HepG2 (cell line): ENCODE results near the gene ARMCX2. TPM values are rescaled to one million over a fixed set of nuclear protein-coding genes. Genes with fewer than 3 reads are reported as not detected.

ENCODE experiments used
- ATAC-seq: fragments of 200-7000 bp; cut with Tn5 transposase; 3 replicates; pipeline ENCODE4 v1.9.1; 2020; ENCODE audit warnings: mild to moderate bottlenecking, moderate library complexity
- BruUV-seq: library from RNA; stranded (reverse); fragments of 400-500 nt; replicated peaks from 2 replicates; lab custom pipeline; 2021; lab: Mats Ljungman, UMichigan
- CTCF ChIA-PET: fragments of 300-600 bp; formaldehyde crosslinking; extraction: SDS; loops from one replicate; lab custom pipeline; 2021; ENCODE audit warnings: low total read pairs, inconsistent platforms, low intra/inter-chr PET ratio; lab: Yijun Ruan, JAX
- POLR2A ChIA-PET: fragments of 350-600 bp; sonication (Branson Sonifier 250); formaldehyde crosslinking; loops from one replicate; lab custom pipeline; 2020; ENCODE audit warnings: antibody characterized with exemption, inconsistent platforms; lab: Yijun Ruan, JAX
- DNase-seq: peaks from one replicate; pipeline ENCODE4 v3.0.0-alpha.2; 2015; ENCODE audit warnings: low spot score
- FAIRE-seq: peaks from 3 replicates; lab custom pipeline; 2011; peaks lifted over from hg19 to GRCh38; lab: Jason Lieb, UNC
- H2AFZ ChIP-seq: one replicate; pipeline ENCODE4 v1.6.1; 2011; ENCODE audit warnings: low read length, inconsistent platforms
- H3K27ac ChIP-seq: fragments of 300-600 bp; 3 replicates; pipeline ENCODE4 v1.8.0; 2011; ENCODE audit warnings: mixed run types, mild to moderate bottlenecking, mixed read lengths, low read length, inconsistent platforms; ENCODE audit not compliant: insufficient read depth; ENCODE audit errors: extremely low read length
- H3K27me3 ChIP-seq, 2 experiments: fragments of 200-600 bp in 1 of 2; 2 replicates in 1 of 2; 3 replicates in 1 of 2; pipeline versions ENCODE4 v1.6.0 to v1.8.0; 2011; ENCODE audit warnings: low read length in 2 of 2, mild to moderate bottlenecking in 2 of 2, moderate library complexity in 2 of 2, inconsistent platforms in 1 of 2; ENCODE audit not compliant: insufficient read depth in 2 of 2, control insufficient read depth in 1 of 2
- H3K36me3 ChIP-seq, 2 experiments: fragments of 200-600 bp in 1 of 2; replicated peaks in 1 of 2; 2 replicates in 1 of 2; 3 replicates in 1 of 2; pipeline versions ENCODE4 v1.5.1 to v1.8.0; 2011; ENCODE audit warnings: low read length in 2 of 2, inconsistent platforms in 1 of 2; ENCODE audit not compliant: insufficient read depth in 2 of 2, control insufficient read depth in 1 of 2
- H3K4me1 ChIP-seq: 2 replicates; pipeline ENCODE4 v1.5.1; 2012; ENCODE audit warnings: low read length, inconsistent platforms; ENCODE audit not compliant: insufficient read depth
- H3K4me2 ChIP-seq: 2 replicates; pipeline ENCODE4 v1.6.0; 2011; ENCODE audit warnings: low read depth, low read length, inconsistent platforms
- H3K4me3 ChIP-seq, 3 experiments: fragments of 200-600 bp in 1 of 3; sonication (generic), shearing (Covaris generic) in 1 of 3; replicated peaks in 1 of 3; 2 replicates each; pipeline ENCODE4 v1.5.1; 2011 to 2016; ENCODE audit warnings: low read length in 3 of 3, inconsistent platforms in 2 of 3, low read depth in 2 of 3, mild to moderate bottlenecking in 2 of 3, control low read depth in 1 of 3, mixed read lengths in 1 of 3; ENCODE audit not compliant: insufficient read depth in 1 of 3
- H3K79me2 ChIP-seq: one replicate; pipeline ENCODE4 v1.6.1; 2011; ENCODE audit warnings: low read length, inconsistent platforms; ENCODE audit not compliant: insufficient read depth
- H3K9ac ChIP-seq: 2 replicates; pipeline ENCODE4 v1.6.0; 2011; ENCODE audit warnings: mild to moderate bottlenecking, low read depth, low read length, inconsistent platforms; ENCODE audit not compliant: insufficient read depth
- H3K9me3 ChIP-seq: 2 replicates; pipeline ENCODE4 v1.5.1; 2012; ENCODE audit warnings: mild to moderate bottlenecking, low read length
- H4K20me1 ChIP-seq: 2 replicates; pipeline ENCODE4 v1.6.0; 2011; ENCODE audit warnings: inconsistent platforms, mild to moderate bottlenecking, low read length, moderate library complexity; ENCODE audit not compliant: insufficient read depth
- EP300 ChIP-seq, 3 experiments: sonication (generic) in 1 of 3; formaldehyde crosslinking in 1 of 3; IDR thresholded peaks; 2 replicates each; pipeline versions ENCODE4 v1.5.1 to v1.6.1; 2011 to 2020; ENCODE audit warnings: low read depth in 2 of 3, low read length in 2 of 3, borderline replicate concordance in 1 of 3, improper control_type of control experiment in 1 of 3, mild to moderate bottlenecking in 1 of 3, missing genetic modification reagents in 1 of 3, moderate library complexity in 1 of 3
- ETV5 ChIP-seq: IDR thresholded peaks from 2 replicates; pipeline ENCODE4 v1.6.1; 2018; ENCODE audit warnings: missing biosample characterization, missing genetic modification reagents, inconsistent platforms, borderline replicate concordance
- KAT2B ChIP-seq: fragments of 150-350 bp; IDR thresholded peaks from 2 replicates; pipeline ENCODE4 v1.6.1; 2014; ENCODE audit warnings: low read depth, low read length, borderline replicate concordance
- KDM4B ChIP-seq: sonication (generic); formaldehyde crosslinking; IDR thresholded peaks from 2 replicates; pipeline ENCODE4 v1.4.0; 2020; ENCODE audit warnings: missing genetic modification reagents
- KLF11 ChIP-seq: IDR thresholded peaks from 2 replicates; pipeline ENCODE4 v1.6.1; 2016; ENCODE audit warnings: missing compliant biosample characterization
- KLF15 ChIP-seq: sonication (generic); formaldehyde crosslinking; IDR thresholded peaks from 2 replicates; pipeline ENCODE4 v1.8.1; 2023; ENCODE audit warnings: borderline replicate concordance, mild to moderate bottlenecking, inconsistent platforms, missing genetic modification reagents, mixed read lengths
- PITX1 ChIP-seq: sonication (generic); formaldehyde crosslinking; IDR thresholded peaks from 2 replicates; pipeline ENCODE4 v1.5.1; 2020; ENCODE audit warnings: mild to moderate bottlenecking, missing genetic modification reagents
- SMYD3 ChIP-seq: sonication (generic); formaldehyde crosslinking; IDR thresholded peaks from 2 replicates; pipeline ENCODE4 v1.8.1; 2023; ENCODE audit warnings: mild to moderate bottlenecking, missing genetic modification reagents
- U2AF1 ChIP-seq: fragments of 200-400 bp; formaldehyde crosslinking; optimal IDR thresholded peaks from 2 replicates; pipeline ENCODE3; 2017; ENCODE audit warnings: mild to moderate bottlenecking, low read depth, low read length
- ZNF296 ChIP-seq: sonication (generic); formaldehyde crosslinking; conservative IDR thresholded peaks from 2 replicates; pipeline ENCODE4 v1.5.0; 2020; ENCODE audit warnings: mild to moderate bottlenecking, missing genetic modification reagents
- ZNF326 ChIP-seq: sonication (generic); formaldehyde crosslinking; IDR thresholded peaks from 2 replicates; pipeline ENCODE4 v1.4.0; 2020; ENCODE audit warnings: missing genetic modification reagents, borderline replicate concordance
- ZNF383 ChIP-seq: sonication (generic); formaldehyde crosslinking; IDR thresholded peaks from 2 replicates; pipeline ENCODE4 v1.4.0; 2020; ENCODE audit warnings: missing genetic modification reagents, mild to moderate bottlenecking, borderline replicate concordance
- ZNF446 ChIP-seq: sonication (generic); formaldehyde crosslinking; IDR thresholded peaks from 2 replicates; pipeline ENCODE4 v1.5.0; 2020; ENCODE audit warnings: mild to moderate bottlenecking, missing genetic modification reagents
- ZNF678 ChIP-seq: sonication (generic); formaldehyde crosslinking; IDR thresholded peaks from 2 replicates; pipeline ENCODE4 v1.4.0; 2020; ENCODE audit warnings: mild to moderate bottlenecking, missing genetic modification reagents
- ZNF792 ChIP-seq: IDR thresholded peaks from 2 replicates; pipeline ENCODE4 v1.6.1; 2016
- ZSCAN20 ChIP-seq: sonication (generic); formaldehyde crosslinking; IDR thresholded peaks from 2 replicates; pipeline ENCODE4 v1.4.0; 2020; ENCODE audit warnings: missing genetic modification reagents, mild to moderate bottlenecking, borderline replicate concordance
- WGBS: methylation state at CpG from one replicate; pipeline ENCODE4 v1.1.6; 2017; ENCODE audit warnings: low lambda C conversion rate; 5-methylcytosine and 5-hydroxymethylcytosine counted together
- in situ Hi-C: cut with HindIII; loops from 2 replicates; pipeline ENCODE4 v1.10.0; 2017; ENCODE audit warnings: low pct_unique_long_range_greater_than_20kb; ENCODE audit not compliant: extremely low pct_ligation_motif_present
- intact Hi-C: fragments of 100-400 bp; cut with micrococcal nuclease; formaldehyde crosslinking; loops from one replicate; pipeline ENCODE4 v1.10.0; 2022; ENCODE audit not compliant: unreplicated experiment
- polyA plus RNA-seq, 8 experiments: library from polyadenylated mRNA; depleted of rRNA in 3 of 8; stranded (reverse) in 7 of 8; unstranded in 1 of 8; fragments of >200 nt; fragmentation: Illumina TruSeq in 4 of 8; extraction: Trizol in 4 of 8; gene quantifications; 2 replicates each; pipeline versions ENCODE4 v1.2.1 to v1.2.3, GENCODE V29; 2011 to 2016; ENCODE audit warnings: low read depth in 4 of 8, missing spikeins in 1 of 8, mixed read lengths in 1 of 8; ENCODE audit not compliant: insufficient read depth in 1 of 8
- total RNA-seq, 5 experiments: library from RNA; depleted of rRNA; stranded (reverse); fragments of >200 nt; fragmentation: Illumina TruSeq; extraction: Trizol; gene quantifications; 2 replicates each; pipeline ENCODE4 v1.2.3, GENCODE V29; 2016; ENCODE audit warnings: low read depth in 1 of 5
- TF ChIP-seq, protein P1 (sequence below): sonication (generic); formaldehyde crosslinking; IDR thresholded peaks from 2 replicates; pipeline ENCODE4 v1.4.0; 2020; ENCODE audit warnings: mild to moderate bottlenecking, missing genetic modification reagents
- TF ChIP-seq, protein P2 (sequence below): sonication (generic); formaldehyde crosslinking; IDR thresholded peaks from 2 replicates; pipeline ENCODE4 v1.4.0; 2020; ENCODE audit warnings: missing genetic modification reagents
- TF ChIP-seq, protein P3 (sequence below): sonication (generic); formaldehyde crosslinking; IDR thresholded peaks from 2 replicates; pipeline ENCODE4 v1.5.0; 2020; ENCODE audit warnings: missing genetic modification reagents
- TF ChIP-seq, protein P4 (sequence below): sonication (generic); formaldehyde crosslinking; IDR thresholded peaks from 2 replicates; pipeline ENCODE4 v1.4.0; 2020; ENCODE audit warnings: missing genetic modification reagents, borderline replicate concordance

ARMCX2 gene
- total and polyA plus RNA-seq, 2 of the 13 experiments (the other 11 are each of a cell fraction or from before 2014, with no cell fraction given): not detected

DNA sequence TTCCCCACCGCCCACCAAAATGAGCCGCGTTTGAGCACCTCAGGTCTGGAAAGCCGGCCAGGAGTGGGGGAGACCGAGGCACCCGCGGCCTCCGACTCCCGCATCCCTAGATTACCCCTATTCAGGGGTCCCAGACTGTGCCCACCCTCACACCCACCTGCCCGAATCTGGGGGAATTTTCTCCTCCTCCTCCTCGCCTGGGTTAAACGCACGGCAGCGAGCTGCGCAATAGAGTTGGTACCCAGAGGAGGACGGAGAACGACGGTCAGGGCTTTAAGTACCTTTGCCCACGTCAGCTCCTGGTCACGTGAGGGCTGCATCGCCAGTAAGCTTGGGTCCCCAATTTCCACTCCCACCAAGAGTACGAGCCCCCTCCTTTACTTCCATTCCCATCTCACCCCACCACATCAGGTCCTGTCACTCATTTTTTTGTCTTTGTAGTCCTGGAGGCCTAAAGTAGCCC is at the start of gene ARMCX2 (continued):
- TF ChIP-seq, protein P1, sequence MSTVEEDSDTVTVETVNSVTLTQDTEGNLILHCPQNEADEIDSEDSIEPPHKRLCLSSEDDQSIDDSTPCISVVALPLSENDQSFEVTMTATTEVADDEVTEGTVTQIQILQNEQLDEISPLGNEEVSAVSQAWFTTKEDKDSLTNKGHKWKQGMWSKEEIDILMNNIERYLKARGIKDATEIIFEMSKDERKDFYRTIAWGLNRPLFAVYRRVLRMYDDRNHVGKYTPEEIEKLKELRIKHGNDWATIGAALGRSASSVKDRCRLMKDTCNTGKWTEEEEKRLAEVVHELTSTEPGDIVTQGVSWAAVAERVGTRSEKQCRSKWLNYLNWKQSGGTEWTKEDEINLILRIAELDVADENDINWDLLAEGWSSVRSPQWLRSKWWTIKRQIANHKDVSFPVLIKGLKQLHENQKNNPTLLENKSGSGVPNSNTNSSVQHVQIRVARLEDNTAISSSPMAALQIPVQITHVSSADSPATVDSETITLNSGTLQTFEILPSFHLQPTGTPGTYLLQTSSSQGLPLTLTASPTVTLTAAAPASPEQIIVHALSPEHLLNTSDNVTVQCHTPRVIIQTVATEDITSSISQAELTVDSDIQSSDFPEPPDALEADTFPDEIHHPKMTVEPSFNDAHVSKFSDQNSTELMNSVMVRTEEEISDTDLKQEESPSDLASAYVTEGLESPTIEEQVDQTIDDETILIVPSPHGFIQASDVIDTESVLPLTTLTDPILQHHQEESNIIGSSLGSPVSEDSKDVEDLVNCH (CRISPR knock-in tag): no peak
- TF ChIP-seq ZNF383 (CRISPR knock-in tag) (no peak), KLF15 (CRISPR knock-in tag) (no peak), ZNF792 (CRISPR knock-in tag) (no peak), ZNF446 (CRISPR knock-in tag) (no peak), KLF11 (no peak), EP300 (IDR thresholded peaks at IDR 0.05; ENCODE audit: low read depth in 2 of 2, low read length in 2 of 2) (no peak), EP300 (CRISPR knock-in tag; IDR thresholded peaks at IDR 0.05; ENCODE audit: borderline replicate concordance) (no peak), ZSCAN20 (CRISPR knock-in tag) (no peak), SMYD3 (CRISPR knock-in tag) (no peak)
- TF ChIP-seq, protein P2, sequence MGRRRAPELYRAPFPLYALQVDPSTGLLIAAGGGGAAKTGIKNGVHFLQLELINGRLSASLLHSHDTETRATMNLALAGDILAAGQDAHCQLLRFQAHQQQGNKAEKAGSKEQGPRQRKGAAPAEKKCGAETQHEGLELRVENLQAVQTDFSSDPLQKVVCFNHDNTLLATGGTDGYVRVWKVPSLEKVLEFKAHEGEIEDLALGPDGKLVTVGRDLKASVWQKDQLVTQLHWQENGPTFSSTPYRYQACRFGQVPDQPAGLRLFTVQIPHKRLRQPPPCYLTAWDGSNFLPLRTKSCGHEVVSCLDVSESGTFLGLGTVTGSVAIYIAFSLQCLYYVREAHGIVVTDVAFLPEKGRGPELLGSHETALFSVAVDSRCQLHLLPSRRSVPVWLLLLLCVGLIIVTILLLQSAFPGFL: no peak

DNA sequence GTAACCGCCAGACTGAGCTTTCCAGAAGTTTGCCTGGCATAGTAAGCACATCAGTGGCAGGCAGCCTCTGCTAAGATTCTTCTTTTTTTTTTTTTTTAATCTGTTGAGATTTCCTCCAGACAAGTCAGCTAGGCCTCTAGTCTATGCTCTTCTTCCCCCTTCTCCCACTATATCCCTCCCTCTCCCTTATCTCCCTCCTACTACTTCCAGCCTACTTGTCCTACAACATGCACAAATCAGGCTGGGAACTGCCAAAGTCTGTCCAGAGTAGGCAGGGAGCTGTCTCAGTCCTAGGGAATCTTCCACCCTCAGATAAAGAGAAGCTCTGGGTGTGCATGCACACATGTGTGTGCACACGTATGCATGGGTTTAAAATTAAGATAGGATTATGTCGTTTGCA is 49.7 kb upstream of the ARMCX2 start:
- Histone ChIP-seq H3K4me1 (no peaks in the 10 kb centered on the region), H3K9ac (no peak overlapping the region), H3K36me3 (no peaks in the 10 kb centered on the region), H3K4me2 (no peak overlapping the region), H3K79me2 (no peaks in the 10 kb centered on the region), H3K9me3 (no peaks in the 10 kb centered on the region), H3K4me3 (no peak overlapping the region), H3K27ac (no peak overlapping the region), H4K20me1 (no peaks in the 10 kb centered on the region), H3K27me3 (no peaks in the 10 kb centered on the region), H2AFZ (no peak overlapping the region)
- no peak for FAIRE-seq
- WGBS: 2% methylated on average over 3 of the region's 3 CpGs
- no peak for ATAC-seq
- in situ Hi-C loops: no loop called here
- CTCF ChIA-PET: no interaction called here
- intact Hi-C loops: no loop called here
- POLR2A ChIA-PET: no interaction called here
- no TSS peak for BruUV-seq
- no peak for DNase-seq
- TF ChIP-seq KAT2B (no peak), PITX1 (CRISPR knock-in tag) (no peak), U2AF1 (no peak), KDM4B (CRISPR knock-in tag) (no peak), ZNF296 (CRISPR knock-in tag) (no peak), ETV5 (CRISPR knock-in tag) (no peak), ZNF326 (CRISPR knock-in tag) (no peak), ZNF678 (CRISPR knock-in tag) (no peak)
- TF ChIP-seq, protein P3, sequence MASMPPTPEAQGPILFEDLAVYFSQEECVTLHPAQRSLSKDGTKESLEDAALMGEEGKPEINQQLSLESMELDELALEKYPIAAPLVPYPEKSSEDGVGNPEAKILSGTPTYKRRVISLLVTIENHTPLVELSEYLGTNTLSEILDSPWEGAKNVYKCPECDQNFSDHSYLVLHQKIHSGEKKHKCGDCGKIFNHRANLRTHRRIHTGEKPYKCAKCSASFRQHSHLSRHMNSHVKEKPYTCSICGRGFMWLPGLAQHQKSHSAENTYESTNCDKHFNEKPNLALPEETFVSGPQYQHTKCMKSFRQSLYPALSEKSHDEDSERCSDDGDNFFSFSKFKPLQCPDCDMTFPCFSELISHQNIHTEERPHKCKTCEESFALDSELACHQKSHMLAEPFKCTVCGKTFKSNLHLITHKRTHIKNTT (CRISPR knock-in tag): no peak
- TF ChIP-seq, protein P4, sequence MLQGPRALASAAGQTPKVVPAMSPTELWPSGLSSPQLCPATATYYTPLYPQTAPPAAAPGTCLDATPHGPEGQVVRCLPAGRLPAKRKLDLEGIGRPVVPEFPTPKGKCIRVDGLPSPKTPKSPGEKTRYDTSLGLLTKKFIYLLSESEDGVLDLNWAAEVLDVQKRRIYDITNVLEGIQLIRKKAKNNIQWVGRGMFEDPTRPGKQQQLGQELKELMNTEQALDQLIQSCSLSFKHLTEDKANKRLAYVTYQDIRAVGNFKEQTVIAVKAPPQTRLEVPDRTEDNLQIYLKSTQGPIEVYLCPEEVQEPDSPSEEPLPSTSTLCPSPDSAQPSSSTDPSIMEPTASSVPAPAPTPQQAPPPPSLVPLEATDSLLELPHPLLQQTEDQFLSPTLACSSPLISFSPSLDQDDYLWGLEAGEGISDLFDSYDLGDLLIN: no peak
